Epithelial cell of proximal tubule (primary cell): ENCODE measurements around the gene DNAAF9. TPM values are rescaled to one million over a fixed set of nuclear protein-coding genes. Genes with fewer than 3 reads are reported as not detected.

Experiments used
- DNase-seq: peaks from one replicate; pipeline ENCODE4 v3.0.0-alpha.2; 2011; ENCODE audit warnings: low read depth
- H3K4me3 ChIP-seq: 2 replicates; pipeline ENCODE4 v1.5.1; 2011; ENCODE audit warnings: low read depth, mild to moderate bottlenecking, low read length
- total RNA-seq: library from RNA; depleted of rRNA; stranded (reverse); fragments of >200 nt; gene quantifications from 2 replicates; pipeline ENCODE4 v1.2.3, GENCODE V29; 2015
- TF ChIP-seq, protein P1 (sequence below): conservative IDR thresholded peaks from 2 replicates; pipeline ENCODE4 v1.5.1; 2012; ENCODE audit warnings: low read depth, mild to moderate bottlenecking, low read length

The DNAAF9 gene
- total RNA-seq, 1 donor from 2014 or later, result 7.7 TPM

DNA sequence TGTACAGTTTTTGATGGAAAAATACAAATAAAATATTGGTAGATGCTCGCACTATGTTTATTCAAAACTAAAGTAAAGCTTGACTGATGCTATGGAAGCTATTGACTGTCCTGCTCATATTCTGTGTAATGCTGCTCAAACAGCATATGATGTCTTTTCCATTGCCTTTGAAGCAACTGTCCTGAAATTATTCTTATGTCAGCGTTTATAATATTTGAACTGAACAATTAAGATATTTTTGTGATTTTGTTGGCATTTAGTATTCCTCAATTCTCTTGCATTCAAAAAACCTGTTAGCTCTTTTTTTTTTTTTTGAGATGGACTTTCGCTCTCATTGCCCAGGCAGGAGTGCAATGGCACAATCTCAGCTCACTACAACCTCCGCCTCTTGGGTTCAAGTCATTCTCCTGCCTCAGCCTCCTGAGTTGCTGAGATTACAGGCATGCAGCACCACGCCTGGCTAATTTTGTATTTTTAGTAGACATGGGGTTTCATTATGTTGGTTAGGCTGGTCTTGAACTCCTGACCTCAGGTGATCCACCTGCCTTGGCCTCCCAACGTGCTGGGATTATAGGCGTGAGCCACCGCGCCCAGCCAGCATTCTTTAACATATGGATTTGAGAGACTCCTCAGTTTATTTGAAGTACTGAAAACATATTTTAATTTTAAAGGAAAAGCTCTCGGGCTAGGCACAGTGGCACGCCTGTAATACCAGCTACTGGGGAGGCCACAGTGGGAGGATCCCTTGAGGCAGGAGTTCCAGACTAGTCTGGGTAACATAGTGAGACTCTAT is 5.3 kb upstream of the DNAAF9 start:
- TF ChIP-seq, protein P1, sequence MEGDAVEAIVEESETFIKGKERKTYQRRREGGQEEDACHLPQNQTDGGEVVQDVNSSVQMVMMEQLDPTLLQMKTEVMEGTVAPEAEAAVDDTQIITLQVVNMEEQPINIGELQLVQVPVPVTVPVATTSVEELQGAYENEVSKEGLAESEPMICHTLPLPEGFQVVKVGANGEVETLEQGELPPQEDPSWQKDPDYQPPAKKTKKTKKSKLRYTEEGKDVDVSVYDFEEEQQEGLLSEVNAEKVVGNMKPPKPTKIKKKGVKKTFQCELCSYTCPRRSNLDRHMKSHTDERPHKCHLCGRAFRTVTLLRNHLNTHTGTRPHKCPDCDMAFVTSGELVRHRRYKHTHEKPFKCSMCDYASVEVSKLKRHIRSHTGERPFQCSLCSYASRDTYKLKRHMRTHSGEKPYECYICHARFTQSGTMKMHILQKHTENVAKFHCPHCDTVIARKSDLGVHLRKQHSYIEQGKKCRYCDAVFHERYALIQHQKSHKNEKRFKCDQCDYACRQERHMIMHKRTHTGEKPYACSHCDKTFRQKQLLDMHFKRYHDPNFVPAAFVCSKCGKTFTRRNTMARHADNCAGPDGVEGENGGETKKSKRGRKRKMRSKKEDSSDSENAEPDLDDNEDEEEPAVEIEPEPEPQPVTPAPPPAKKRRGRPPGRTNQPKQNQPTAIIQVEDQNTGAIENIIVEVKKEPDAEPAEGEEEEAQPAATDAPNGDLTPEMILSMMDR, result no peak
- no peak overlapping the region for H3K4me3 ChIP-seq

DNA sequence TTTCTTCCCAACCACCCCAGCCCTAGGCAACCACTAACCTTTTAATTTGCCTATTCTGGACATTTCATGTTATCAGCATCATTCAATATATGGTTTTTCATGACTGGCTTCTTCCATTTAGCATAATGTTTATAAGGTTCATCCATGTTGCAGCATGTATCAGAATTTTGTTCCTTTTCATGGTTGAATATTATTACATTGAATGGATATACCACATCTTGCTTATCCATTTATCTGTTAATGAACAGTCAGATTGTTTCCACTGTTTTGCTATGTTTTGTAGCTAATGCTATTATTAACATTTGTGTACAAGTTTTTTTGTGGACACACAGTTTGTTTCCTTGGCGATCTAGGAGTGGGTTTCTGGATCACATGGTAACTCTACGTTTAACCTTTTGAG is 3.0 kb upstream of the DNAAF9 start:
- DNase-seq, result no peak
- TF ChIP-seq, protein P1, result no peak
- no peak overlapping the region for H3K4me3 ChIP-seq

More for the DNA sequence above, 5.3 kb upstream of the DNAAF9 start:
- DNase-seq, result no peak

DNA sequence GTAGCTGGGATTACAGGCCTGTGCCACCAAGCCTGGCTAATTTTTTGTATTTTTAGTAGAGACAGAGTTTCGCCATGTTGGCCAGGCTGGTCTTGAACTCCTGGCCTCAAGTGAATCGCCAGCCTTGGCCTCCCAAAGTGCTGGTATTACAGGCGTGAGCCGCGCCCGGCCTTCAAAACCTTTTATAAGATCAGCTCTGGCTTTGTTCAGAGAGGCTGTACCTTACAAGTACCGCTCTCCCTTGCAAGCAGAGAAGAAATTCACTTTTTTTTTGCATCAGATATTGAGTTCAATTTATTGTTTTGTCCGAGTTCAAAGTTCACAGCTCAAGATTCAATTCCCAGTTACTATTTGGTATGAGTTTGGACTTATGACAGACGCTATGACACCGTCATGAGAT is 1.9 kb upstream of the DNAAF9 start:
- TF ChIP-seq, protein P1, result no peak
- H3K4me3 ChIP-seq, result no peak overlapping the region
- DNase-seq, result no peak

DNA sequence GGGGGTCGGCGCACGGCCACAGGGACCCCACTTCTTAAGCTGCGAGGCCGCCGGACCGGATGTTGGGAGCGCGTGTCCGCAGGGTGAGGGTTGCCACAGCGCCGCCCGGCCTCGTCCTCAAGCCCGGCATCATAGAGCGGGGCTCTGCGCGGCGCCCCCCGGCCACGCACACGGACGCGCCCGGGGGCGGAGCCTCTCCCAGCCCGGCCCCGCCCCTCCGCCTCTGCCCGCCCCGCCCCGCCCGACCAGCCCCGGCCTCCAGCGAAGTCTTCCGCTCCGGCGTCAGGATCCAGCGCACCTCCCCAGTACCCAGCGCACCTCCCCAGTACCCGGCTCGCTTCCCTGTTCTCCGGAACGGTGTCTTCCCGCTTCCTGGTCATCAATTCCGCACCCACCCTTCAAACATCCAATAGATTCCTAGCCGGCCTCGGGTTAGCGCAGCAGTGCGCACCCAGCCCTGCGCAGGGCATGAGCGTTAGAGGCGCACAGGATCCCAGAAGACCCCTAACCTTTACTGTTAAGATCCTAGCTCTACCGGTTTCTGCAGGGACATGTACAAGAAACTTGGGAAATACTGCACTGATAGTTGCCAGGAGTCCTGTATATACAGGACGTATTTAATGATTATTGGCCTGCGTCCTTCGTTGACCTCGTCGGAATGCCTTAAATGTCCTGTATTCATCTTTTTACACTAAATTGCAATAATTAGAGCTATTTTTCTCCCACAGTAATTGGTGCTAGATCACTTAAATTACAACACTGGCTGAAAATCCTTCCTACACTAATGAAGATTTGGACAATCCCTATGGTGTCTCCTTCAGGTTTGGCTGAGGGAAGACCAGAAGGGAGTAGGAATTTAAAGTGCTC is 535 bp upstream of the DNAAF9 start:
- TF ChIP-seq, protein P1, result no peak
- DNase-seq, result no peak
- peak overlapping the region; percentile 81 for H3K4me3 ChIP-seq

DNA sequence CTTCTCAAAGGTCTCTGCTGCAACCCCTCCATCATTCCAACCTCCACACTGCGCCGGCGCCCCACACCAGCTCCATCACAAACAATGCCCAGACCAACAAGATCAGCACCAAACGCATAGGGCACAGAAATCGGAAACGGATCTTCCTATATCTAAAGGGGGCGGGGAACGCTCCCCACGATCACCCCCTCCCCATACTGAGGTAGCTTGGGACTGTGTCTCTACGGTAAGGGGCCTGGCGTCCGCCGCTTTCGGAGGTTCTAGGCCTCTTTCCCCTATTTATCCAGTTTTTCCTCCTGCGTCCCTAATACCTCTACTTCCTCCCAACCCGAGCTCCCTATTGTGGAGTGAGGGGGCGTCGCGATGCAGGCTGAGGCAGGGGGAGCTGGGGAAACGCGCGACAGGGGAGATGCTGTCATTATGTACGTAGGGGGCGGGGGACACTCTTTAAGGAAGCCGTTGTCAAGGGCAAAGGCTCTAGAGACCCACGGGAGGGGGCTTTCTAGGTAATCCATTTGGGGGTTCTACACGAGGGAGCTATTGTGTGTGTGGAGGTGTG is 909 bp downstream of the DNAAF9 start:
- DNase-seq, result no peak
- H3K4me3 ChIP-seq, result peak overlapping the region; percentile 81
- TF ChIP-seq, protein P1, result no peak

DNA sequence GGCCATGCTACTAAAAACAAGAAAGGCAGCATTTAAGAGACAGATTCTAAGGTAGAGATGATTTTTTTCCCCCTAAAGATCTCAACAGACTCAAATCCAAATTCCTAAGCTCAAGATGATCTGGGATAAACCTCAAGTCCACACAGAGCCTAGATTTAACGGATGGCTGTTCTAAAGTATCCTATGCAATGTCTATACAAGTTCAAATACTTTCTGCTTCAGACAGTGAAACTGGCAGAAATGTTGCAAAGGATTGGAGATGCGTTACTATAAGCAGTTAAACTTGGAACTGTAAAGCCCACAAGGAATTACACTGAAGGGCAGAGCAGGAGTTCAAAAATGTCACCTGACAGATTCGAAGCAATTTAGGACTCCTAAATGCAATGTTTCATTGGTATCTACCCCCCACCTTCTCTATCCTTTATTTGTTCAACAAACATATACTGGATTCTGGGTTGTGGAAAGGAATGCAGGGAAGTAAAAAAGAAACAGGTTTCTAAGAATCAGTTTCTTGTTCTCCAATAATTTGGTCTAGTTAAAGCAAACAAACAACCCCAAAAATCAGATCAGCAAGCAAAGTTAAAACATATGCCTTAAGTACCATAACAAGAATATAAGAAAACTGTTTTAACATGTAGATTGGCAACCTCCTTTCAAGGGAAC is 1.6 kb downstream of the DNAAF9 start:
- H3K4me3 ChIP-seq, result peak overlapping the region; percentile 81
- TF ChIP-seq, protein P1, result no peak

More for the DNA sequence above, 1.6 kb downstream of the DNAAF9 start:
- no peak for DNase-seq
